NT2/D1 (cell line): ENCODE measurements around the gene TMEM43.

Source experiments
- SUZ12 ChIP-seq: IDR thresholded peaks from 2 replicates; pipeline ENCODE4 v1.6.1; 2011; ENCODE audit not compliant: insufficient read length, insufficient read depth; ENCODE audit errors: extremely low read depth
- YY1 ChIP-seq: IDR thresholded peaks from 2 replicates; pipeline ENCODE4 v1.6.1; 2011; ENCODE audit not compliant: insufficient read length, insufficient read depth
- ZNF274 ChIP-seq: IDR thresholded peaks from 2 replicates; pipeline ENCODE4 v1.6.1; 2011; ENCODE audit warnings: mild to moderate bottlenecking, low read depth, low read length

- TF ChIP-seq YY1 = no peak
- no peak for TF ChIP-seq SUZ12
- TF ChIP-seq ZNF274 = no peak
Observed at GRCh38 chr3:14117468-14118399, 7.1 kb upstream of the TMEM43 start.
